ENCODE results near the gene GAB1. TPM values are rescaled to one million over a fixed set of nuclear protein-coding genes. Genes with fewer than 3 reads are reported as not detected.

The GAB1 gene
- total RNA-seq, 1 donor from 2014 or later = 64.8 TPM

- no peaks in the 10 kb centered on the region for H3K27me3 ChIP-seq
- no peak overlapping the region for H3K4me3 ChIP-seq
- no peaks in the 10 kb centered on the region for H3K9me3 ChIP-seq
- H3K27ac ChIP-seq = peak overlapping the region; percentile 38
- no peak for DNase-seq
- H3K4me1 ChIP-seq = peaks cover 80% of the 10 kb centered on the region
- no peak for TF ChIP-seq CTCF (IDR thresholded peaks at IDR 0.05)
- intact Hi-C loops (cut with DNase I) = no loop called here
- peak; percentile 70 for ATAC-seq
- no peaks in the 10 kb centered on the region for H3K36me3 ChIP-seq
These were observed 69.8 kb downstream of the GAB1 start for GRCh38 chr4:143406523-143406922.

GRCh38 chr4:143407474-143407873 lies 70.8 kb downstream of the GAB1 start:
- intact Hi-C loops (cut with DNase I) = no loop called here
- DNase-seq (no peak), ATAC-seq (no peak)
- no peak for TF ChIP-seq CTCF (IDR thresholded peaks at IDR 0.05)
- Histone ChIP-seq H3K27me3 (no peaks in the 10 kb centered on the region), H3K27ac (peak overlapping the region; percentile 2), H3K4me3 (no peak overlapping the region), H3K9me3 (no peaks in the 10 kb centered on the region), H3K36me3 (no peaks in the 10 kb centered on the region), H3K4me1 (peaks cover 87% of the 10 kb centered on the region)

- ATAC-seq (no peak), DNase-seq (no peak)
- H3K27me3 ChIP-seq = no peaks in the 10 kb centered on the region
- H3K9me3 ChIP-seq = no peaks in the 10 kb centered on the region
- no peak overlapping the region for H3K4me3 ChIP-seq
- H3K4me1 ChIP-seq = peaks cover 83% of the 10 kb centered on the region
- TF ChIP-seq CTCF (IDR thresholded peaks at IDR 0.05) = no peak
- H3K36me3 ChIP-seq = no peaks in the 10 kb centered on the region
- H3K27ac ChIP-seq = peak overlapping the region; percentile 2
- intact Hi-C loops (cut with DNase I) = no loop called here
These were observed 71.2 kb downstream of the GAB1 start for GRCh38 chr4:143407888-143408287.

- Histone ChIP-seq H3K4me1 (peaks cover 63% of the 10 kb centered on the region), H3K27ac (no peak overlapping the region)
- intact Hi-C loops (cut with DNase I) = no loop called here
These were observed 73.3 kb downstream of the GAB1 start for GRCh38 chr4:143410015-143410414.

GRCh38 chr4:143411527-143412419 lies 75.1 kb downstream of the GAB1 start:
- no peak overlapping the region for H3K4me3 ChIP-seq
- peak overlapping the region; percentile 17 for H3K27ac ChIP-seq
- peaks cover 47% of the 10 kb centered on the region for H3K4me1 ChIP-seq
- no peak for TF ChIP-seq CTCF (IDR thresholded peaks at IDR 0.05)
- no peak for DNase-seq
- H3K27me3 ChIP-seq = no peaks in the 10 kb centered on the region
- H3K36me3 ChIP-seq = peaks cover 16% of the 10 kb centered on the region
- no peaks in the 10 kb centered on the region for H3K9me3 ChIP-seq
- no peak for ATAC-seq
- intact Hi-C loops (cut with DNase I) = no loop called here

More at GRCh38 chr4:143410015-143410414, 73.3 kb downstream of the GAB1 start:
- no peaks in the 10 kb centered on the region for H3K36me3 ChIP-seq
- TF ChIP-seq CTCF (IDR thresholded peaks at IDR 0.05) = no peak
- H3K9me3 ChIP-seq = no peaks in the 10 kb centered on the region
- H3K4me3 ChIP-seq = no peak overlapping the region
- H3K27me3 ChIP-seq = no peaks in the 10 kb centered on the region
- ATAC-seq (no peak), DNase-seq (no peak)
